HuH-7.5 (cell line): Measurements from ENCODE around the gene SLC25A51.

Experiments used
- DNase-seq: peaks from one replicate; pipeline ENCODE4 v3.0.0; 2011; ENCODE audit warnings: low spot score

SLC25A51 gene, protein sequence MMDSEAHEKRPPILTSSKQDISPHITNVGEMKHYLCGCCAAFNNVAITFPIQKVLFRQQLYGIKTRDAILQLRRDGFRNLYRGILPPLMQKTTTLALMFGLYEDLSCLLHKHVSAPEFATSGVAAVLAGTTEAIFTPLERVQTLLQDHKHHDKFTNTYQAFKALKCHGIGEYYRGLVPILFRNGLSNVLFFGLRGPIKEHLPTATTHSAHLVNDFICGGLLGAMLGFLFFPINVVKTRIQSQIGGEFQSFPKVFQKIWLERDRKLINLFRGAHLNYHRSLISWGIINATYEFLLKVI

GRCh38 chr9:37903647-37904444 is at the start of gene SLC25A51:
Gene SLC25A51 (minus strand): TSS chr9:37904127. CDS start chr9:37888550, 15,577 bp downstream.
- peak; percentile 82 for DNase-seq

GRCh38 chr9:37953206-37953774 is 49.4 kb upstream of the SLC25A51 start:
- DNase-seq = no peak

DNA sequence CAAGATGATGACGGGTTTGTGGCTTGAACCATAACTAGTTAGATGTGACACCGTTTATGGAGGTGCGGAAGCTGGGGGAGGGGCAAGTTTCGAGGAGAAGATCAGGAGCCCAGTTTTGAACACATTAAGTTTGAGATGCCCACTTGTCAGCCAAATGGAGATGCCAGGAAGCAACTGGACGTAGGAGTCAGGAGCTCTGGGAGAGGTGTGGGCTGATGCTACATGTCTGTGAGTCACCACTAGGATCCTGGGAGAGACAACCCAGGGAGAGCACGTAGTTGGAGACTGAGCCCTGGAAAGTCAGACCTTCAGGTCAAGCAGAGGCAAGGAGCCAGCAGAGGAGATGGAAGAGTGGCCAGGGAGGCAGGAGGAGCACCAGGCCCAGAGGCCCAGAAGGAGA is 48.8 kb upstream of the SLC25A51 start:
- no peak for DNase-seq

DNA sequence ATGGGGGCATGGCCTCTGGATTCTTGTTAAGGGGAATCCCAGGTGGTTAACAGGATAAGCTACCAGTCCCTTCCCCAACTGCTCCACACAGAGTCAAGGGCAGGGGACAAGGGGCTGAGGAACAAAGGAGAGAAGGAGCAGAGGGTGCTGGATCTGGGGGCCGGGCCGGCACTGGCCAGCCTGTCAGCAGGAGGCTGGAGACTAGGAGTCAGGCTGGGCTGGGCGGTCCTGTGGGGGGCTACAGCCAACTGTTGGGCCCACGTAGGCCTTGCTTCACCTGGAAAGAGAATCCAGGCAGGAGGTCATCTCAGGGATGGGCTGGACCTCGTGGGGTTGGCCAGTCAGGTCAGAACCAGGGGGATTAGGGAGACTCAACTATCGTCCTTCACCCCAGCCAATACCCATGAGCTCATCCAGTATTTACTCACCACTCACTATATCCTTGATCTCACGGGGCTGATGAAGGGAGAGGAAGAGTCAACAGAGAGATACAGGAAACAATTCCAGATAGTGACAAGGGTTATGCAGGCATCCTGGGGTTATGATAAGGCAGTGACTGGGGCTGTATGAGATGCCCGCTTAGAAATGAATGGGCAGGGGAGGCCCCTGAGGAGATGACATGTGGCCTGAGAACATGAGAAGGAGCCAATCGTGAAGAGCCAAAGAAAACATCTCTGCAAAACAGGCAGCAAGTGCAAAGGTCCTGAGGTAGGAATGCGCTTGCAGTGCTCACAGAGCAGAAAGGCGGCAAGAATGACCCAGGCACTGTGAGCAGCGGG is 47.9 kb upstream of the SLC25A51 start:
- no peak for DNase-seq

DNA sequence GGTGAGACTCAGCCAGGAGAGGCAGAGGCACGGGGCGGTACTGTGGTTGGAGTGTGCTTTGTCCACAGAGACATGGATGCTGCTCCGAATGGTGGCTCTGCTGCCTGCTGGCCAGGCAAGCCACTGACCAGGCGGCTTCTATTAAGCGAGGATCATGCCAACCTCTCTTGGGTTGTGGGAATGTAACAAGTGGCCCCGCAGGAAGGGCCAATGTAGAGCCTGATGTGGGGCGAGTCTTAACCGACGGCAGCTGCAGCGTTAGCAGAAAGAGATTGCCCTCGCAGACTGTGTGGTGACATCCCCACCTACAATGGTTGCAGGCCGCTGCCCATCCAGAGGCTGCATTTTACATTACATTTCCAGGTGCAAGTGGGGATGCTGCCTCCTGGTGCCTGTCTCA is 46.6 kb upstream of the SLC25A51 start:
- no peak for DNase-seq

GRCh38 chr9:37949576-37949975 is 45.6 kb upstream of the SLC25A51 start:
- no peak for DNase-seq

- no peak for DNase-seq
Observed at GRCh38 chr9:37948417-37948980, 44.6 kb upstream of the SLC25A51 start.

DNA sequence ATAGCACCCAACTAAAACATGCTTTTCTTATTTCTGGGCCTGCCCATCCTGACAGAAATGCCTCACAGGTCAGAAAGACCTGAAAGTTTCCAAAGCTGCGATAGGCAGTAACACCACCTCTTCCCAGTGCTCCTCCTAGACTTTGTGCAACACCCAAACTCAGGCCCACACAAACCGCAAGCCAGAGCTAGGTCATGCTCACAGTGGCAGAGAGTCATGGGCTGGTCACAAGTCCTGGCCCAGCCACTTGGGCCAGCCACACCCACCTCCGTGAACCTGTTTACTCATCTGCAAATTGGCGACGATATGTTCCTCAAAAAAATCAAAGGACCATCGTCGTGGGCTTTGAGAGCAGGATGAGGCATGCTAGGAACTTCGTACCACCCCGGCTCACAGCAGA is 44.0 kb upstream of the SLC25A51 start:
- no peak for DNase-seq

DNA sequence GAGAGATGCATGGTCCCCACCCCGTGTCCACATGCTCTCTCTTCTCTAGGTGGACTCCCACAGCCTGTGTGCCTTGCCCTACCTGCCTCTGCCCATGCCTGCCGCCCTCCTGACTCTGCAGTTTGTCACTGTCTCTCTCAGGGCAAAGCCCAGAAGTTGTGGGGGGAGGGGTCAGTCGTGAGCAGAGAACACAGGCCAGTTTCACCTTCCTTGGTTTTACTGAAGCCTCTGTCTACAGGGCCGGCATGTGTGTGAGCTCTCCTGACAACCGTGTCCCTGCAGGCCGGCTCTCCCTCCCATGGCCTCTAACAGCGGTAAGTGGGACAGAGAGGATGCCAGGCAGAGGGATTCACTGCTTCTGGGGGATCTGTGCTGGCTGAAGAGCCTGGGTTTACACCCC is 43.5 kb upstream of the SLC25A51 start:
- no peak for DNase-seq

DNA sequence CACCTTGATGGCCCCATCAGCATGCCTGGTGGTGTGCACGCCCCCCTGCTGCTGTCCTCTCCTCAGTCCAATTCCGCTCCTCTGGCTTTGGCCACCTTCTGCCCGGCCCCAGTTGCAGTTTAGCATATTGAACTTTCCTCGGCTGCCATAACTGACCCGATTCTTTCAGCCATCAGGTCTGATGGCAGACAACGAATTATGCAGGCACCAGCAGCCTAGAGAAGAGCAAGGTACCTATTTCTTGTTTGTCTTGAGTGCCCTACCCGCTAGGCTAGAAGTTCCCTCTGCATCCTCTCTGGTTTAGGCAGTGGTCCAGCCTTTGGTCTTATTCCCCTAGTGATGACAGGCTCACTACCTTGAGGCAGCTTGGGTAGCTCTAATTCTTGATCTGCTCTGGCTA is 43.0 kb upstream of the SLC25A51 start:
- no peak for DNase-seq

GRCh38 chr9:37946041-37946440 is 42.1 kb upstream of the SLC25A51 start:
- no peak for DNase-seq

DNA sequence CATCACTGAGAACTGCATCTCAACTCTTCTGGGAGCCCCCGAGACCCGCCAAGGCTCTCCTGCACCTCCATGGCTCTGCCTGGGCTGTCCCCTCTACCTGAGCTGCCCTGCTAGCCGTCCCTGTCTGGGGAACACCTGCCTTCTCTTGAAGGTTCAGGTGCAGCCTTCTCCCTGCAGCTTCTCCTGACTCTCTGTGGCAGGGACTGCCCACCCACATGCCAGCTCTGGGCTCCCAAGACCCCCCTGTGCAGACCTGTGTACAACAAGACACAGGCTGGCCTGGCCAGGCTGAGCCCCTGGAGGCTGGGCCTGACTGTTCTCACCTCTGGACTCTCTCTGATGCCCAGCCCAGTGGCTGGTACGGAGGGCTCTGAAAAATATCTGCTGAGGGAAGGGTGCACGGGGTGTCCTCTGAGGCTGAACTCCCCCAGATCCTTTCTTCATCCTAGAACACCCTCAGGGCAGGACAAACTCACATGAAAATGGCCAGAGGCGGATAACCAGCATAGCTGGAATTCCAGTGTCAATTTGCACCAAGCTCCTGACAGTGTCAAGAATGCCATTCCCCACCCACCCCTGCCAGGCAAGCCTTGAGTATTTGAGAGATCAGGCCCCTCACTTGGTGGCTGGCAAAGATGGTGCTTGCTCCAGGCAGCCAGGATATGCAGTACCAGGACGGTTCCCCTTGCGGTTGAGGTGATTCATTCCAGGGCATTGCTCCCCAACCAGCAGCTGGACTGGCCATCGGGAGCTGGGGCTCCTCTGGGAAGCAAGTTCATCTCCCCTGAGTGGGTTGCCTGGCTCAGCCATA is 40.9 kb upstream of the SLC25A51 start:
- no peak for DNase-seq

DNA sequence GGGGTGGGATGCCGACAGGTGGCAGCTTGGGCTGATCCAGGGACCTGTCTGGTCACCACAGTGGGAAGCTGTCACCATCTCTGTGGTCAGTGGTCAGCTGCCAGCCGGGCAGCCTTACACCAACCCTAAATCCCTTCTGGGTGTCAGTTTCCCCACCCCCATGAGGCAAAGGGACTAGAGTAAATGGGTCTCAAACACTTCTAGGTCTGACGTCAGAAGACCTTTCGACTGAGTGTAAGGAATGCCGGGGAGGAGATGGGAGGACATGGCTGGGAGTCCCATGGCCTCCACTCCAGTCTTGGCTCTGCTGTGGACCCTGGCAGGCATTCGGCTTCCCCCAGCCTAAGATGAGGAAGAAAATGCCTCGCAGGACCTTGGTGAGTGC is 40.3 kb upstream of the SLC25A51 start:
- DNase-seq = no peak

DNA sequence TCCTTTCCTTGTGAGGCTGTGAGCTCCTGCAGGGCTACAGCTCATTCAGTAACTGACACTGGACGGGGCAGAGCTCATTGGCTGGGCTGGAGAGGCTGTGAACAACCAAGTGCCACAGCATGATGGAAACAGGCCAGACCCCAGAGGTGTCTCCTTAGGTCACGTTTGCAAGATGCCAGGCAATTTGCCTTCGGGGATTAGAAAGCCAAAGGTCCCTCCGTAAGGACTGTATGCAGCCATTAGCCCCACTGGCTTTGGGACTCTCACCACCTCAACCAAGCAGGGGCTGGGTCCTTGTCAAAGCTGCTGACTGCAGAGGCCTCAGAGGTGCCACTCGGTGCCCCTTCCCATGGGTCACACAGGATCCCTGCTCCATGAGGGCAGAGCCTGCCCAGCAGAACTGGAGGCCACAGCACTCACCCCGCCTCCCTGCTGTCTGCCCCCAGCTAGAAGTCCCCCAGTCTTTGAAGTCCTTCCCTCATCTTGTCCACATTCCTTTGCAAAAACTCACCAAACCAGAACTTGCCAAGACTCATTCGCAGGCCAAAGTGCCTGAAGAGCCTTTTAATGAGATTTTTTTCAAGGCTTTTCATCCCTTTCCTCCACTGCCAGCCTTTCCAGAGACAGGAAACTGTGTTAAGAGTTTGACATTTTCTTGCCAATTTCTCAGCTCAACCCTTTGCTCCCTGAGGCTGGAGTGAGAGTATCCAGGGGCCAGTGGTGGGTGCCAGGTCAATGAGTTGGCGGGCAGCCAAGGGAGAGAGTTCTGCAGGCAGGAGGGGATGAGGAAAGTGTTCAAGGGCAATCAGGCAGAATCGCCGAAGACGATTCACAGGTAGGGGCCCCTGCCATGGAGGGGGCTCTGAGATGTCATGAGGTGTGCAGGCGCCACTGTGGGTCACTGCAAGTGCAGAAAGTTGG is 39.7 kb upstream of the SLC25A51 start:
- no peak for DNase-seq

- no peak for DNase-seq
Observed at GRCh38 chr9:37942621-37943344, 38.9 kb upstream of the SLC25A51 start.

DNA sequence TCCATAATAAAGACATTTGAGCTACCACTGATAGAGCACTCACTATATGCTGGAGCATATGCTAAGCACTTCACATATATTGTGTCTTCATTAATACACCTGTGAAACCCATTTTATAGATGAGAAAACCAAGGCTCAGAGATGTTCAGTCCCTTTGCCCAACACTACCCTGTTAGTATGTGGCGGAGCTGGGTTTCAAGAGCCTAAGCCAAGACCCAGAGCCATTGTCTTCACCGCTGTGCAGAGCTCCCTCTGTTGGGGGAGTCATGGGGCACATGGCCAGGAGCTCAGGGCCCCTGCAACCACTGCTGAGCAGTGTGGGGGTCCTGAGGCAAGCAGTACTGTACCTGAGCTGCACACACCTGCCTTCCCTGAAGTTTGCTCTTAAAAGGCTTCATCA is 37.3 kb upstream of the SLC25A51 start:
- DNase-seq = no peak

- no peak for DNase-seq
Observed at GRCh38 chr9:37939575-37940095, 35.7 kb upstream of the SLC25A51 start.

- DNase-seq = no peak
Observed at GRCh38 chr9:37938121-37938891, 34.4 kb upstream of the SLC25A51 start.
